ENCODE results near the gene TIRAP. TPM values are rescaled to one million over a fixed set of nuclear protein-coding genes. Genes with fewer than 3 reads are reported as not detected.

Gene TIRAP
- total RNA-seq, 1 donor = 9.8 TPM

GRCh38 chr11:126317756-126318573, 35.1 kb downstream of the TIRAP start:
- H4K20me1 ChIP-seq (ENCODE audit: insufficient read depth, low read length) = no peaks in the 10 kb centered on the region
- H3K27me3 ChIP-seq (ENCODE audit: insufficient read depth, low read length) = no peaks in the 10 kb centered on the region
- TF ChIP-seq CTCF (IDR thresholded peaks at IDR 0.05; ENCODE audit: extremely low read depth, low read depth, low read length) = no peak
- H3K4me2 ChIP-seq (ENCODE audit: insufficient read depth, low read length) = peak overlapping the region; percentile 81
- peak overlapping the region; percentile 87 for H3K27ac ChIP-seq (ENCODE audit: low read depth, low read length)
- peaks cover 2% of the 10 kb centered on the region for H3K36me3 ChIP-seq (ENCODE audit: insufficient read depth, low read length)
- no peaks in the 10 kb centered on the region for H3K9me3 ChIP-seq (ENCODE audit: low read depth, low read length)
- no peaks in the 10 kb centered on the region for H3K79me2 ChIP-seq (ENCODE audit: insufficient read depth, low read length)
- peak overlapping the region; percentile 62 for H3K4me3 ChIP-seq (ENCODE audit: insufficient read depth, low read length)
- peak; percentile 76 for DNase-seq (ENCODE audit: insufficient read length, low spot score, missing footprints)
- peaks cover 26% of the 10 kb centered on the region for H3K4me1 ChIP-seq (ENCODE audit: insufficient read depth, low read length)
- peak overlapping the region; percentile 93 for H2AFZ ChIP-seq (ENCODE audit: low read length)

- Histone ChIP-seq H3K4me1 (ENCODE audit: insufficient read depth, low read length) (peaks cover 26% of the 10 kb centered on the region), H3K27ac (ENCODE audit: low read depth, low read length) (peak overlapping the region; percentile 87), H2AFZ (ENCODE audit: low read length) (peak overlapping the region; percentile 93), H3K36me3 (ENCODE audit: insufficient read depth, low read length) (peaks cover 2% of the 10 kb centered on the region), H3K79me2 (ENCODE audit: insufficient read depth, low read length) (no peaks in the 10 kb centered on the region), H3K4me2 (ENCODE audit: insufficient read depth, low read length) (peak overlapping the region; percentile 81), H3K4me3 (ENCODE audit: insufficient read depth, low read length) (peak overlapping the region; percentile 62), H4K20me1 (ENCODE audit: insufficient read depth, low read length) (no peaks in the 10 kb centered on the region), H3K27me3 (ENCODE audit: insufficient read depth, low read length) (no peaks in the 10 kb centered on the region), H3K9me3 (ENCODE audit: low read depth, low read length) (no peaks in the 10 kb centered on the region)
- DNase-seq (ENCODE audit: insufficient read length, low spot score, missing footprints) = peak; percentile 94
- TF ChIP-seq CTCF (IDR thresholded peaks at IDR 0.05; ENCODE audit: extremely low read depth, low read depth, low read length) = no peak
These were observed 35.9 kb downstream of the TIRAP start for GRCh38 chr11:126318574-126319373.

GRCh38 chr11:126319374-126319740, 36.5 kb downstream of the TIRAP start:
- TF ChIP-seq CTCF (IDR thresholded peaks at IDR 0.05; ENCODE audit: extremely low read depth, low read depth, low read length) = no peak
- Histone ChIP-seq H3K79me2 (ENCODE audit: insufficient read depth, low read length) (no peaks in the 10 kb centered on the region), H3K4me2 (ENCODE audit: insufficient read depth, low read length) (no peak overlapping the region), H3K36me3 (ENCODE audit: insufficient read depth, low read length) (peaks cover 2% of the 10 kb centered on the region), H3K27ac (ENCODE audit: low read depth, low read length) (peak overlapping the region; percentile 87), H3K4me3 (ENCODE audit: insufficient read depth, low read length) (no peak overlapping the region), H3K4me1 (ENCODE audit: insufficient read depth, low read length) (peaks cover 26% of the 10 kb centered on the region), H4K20me1 (ENCODE audit: insufficient read depth, low read length) (no peaks in the 10 kb centered on the region), H3K27me3 (ENCODE audit: insufficient read depth, low read length) (no peaks in the 10 kb centered on the region), H2AFZ (ENCODE audit: low read length) (peak overlapping the region; percentile 93), H3K9me3 (ENCODE audit: low read depth, low read length) (no peaks in the 10 kb centered on the region)
- DNase-seq (ENCODE audit: insufficient read length, low spot score, missing footprints) = no peak

GRCh38 chr11:126322996-126323395, 40.1 kb downstream of the TIRAP start:
- Histone ChIP-seq H3K9me3 (ENCODE audit: low read depth, low read length) (no peaks in the 10 kb centered on the region), H2AFZ (ENCODE audit: low read length) (no peak overlapping the region), H3K36me3 (ENCODE audit: insufficient read depth, low read length) (peaks cover 2% of the 10 kb centered on the region), H3K27me3 (ENCODE audit: insufficient read depth, low read length) (no peaks in the 10 kb centered on the region), H3K27ac (ENCODE audit: low read depth, low read length) (no peak overlapping the region), H3K4me2 (ENCODE audit: insufficient read depth, low read length) (no peak overlapping the region), H3K4me3 (ENCODE audit: insufficient read depth, low read length) (no peak overlapping the region), H4K20me1 (ENCODE audit: insufficient read depth, low read length) (peaks cover 3% of the 10 kb centered on the region), H3K4me1 (ENCODE audit: insufficient read depth, low read length) (peaks cover 16% of the 10 kb centered on the region), H3K79me2 (ENCODE audit: insufficient read depth, low read length) (no peaks in the 10 kb centered on the region)
- DNase-seq (ENCODE audit: insufficient read length, low spot score, missing footprints) = no peak
- no peak for TF ChIP-seq CTCF (IDR thresholded peaks at IDR 0.05; ENCODE audit: extremely low read depth, low read depth, low read length)

Measured in osteoblast (primary cell).